GM18951 (cell line): ENCODE measurements around the gene SDHA.
"Not testable (repeated sequence)": the region's sequence is repeated elsewhere in the genome, so short reads cannot be mapped to it uniquely, and the experiment has no call there.

ENCODE experiments used
- POLR2A ChIP-seq: IDR thresholded peaks from 4 replicates; pipeline ENCODE4 v1.6.1; 2011; ENCODE audit warnings: mild to moderate bottlenecking; ENCODE audit not compliant: insufficient read length, insufficient read depth; ENCODE audit errors: extremely low read depth
- in situ Hi-C: fragments of 300-500 bp; cut with MboI; formaldehyde crosslinking; loops from one replicate; pipeline ENCODE4 v1.12.0; 2022; ENCODE audit warnings: low sequenced_read_pairs, mixed read lengths, inconsistent platforms; ENCODE audit not compliant: unreplicated experiment

SDHA gene

GRCh38 chr5:257148-257547, 39.0 kb downstream of the SDHA start:
- no peak for TF ChIP-seq POLR2A
- in situ Hi-C loops: no loop called here

- in situ Hi-C loops: loop anchor here (5.0 kb wide), 1 partner anchor 1304 kb away; no protein-coding TSS in a partner anchor
These were observed 45.3 kb downstream of the SDHA start for GRCh38 chr5:263275-263974.

- TF ChIP-seq POLR2A: no peak
- in situ Hi-C loops: loop anchor here (5.0 kb wide), 1 partner anchor 1303 kb away; no protein-coding TSS in a partner anchor
These were observed 46.2 kb downstream of the SDHA start for GRCh38 chr5:264338-264737.

GRCh38 chr5:266311-267026, 48.3 kb downstream of the SDHA start:
- in situ Hi-C loops: not testable (repeated sequence)

- in situ Hi-C loops: no loop called here
- no peak for TF ChIP-seq POLR2A
These were observed 49.6 kb downstream of the SDHA start for GRCh38 chr5:267716-268115.

GRCh38 chr5:270340-270739, 52.2 kb downstream of the SDHA start:
- in situ Hi-C loops: no loop called here
- no peak for TF ChIP-seq POLR2A

- in situ Hi-C loops: not testable (repeated sequence)
These were observed 53.7 kb downstream of the SDHA start for GRCh38 chr5:271828-272167.

GRCh38 chr5:273091-273490, 55.0 kb downstream of the SDHA start:
- in situ Hi-C loops: not testable (repeated sequence)

- in situ Hi-C loops: not testable (repeated sequence)
These were observed 55.4 kb downstream of the SDHA start for GRCh38 chr5:273491-273890.

GRCh38 chr5:274346-274745, 56.2 kb downstream of the SDHA start:
- in situ Hi-C loops: not testable (repeated sequence)

GRCh38 chr5:278646-279045, 60.5 kb downstream of the SDHA start:
- no peak for TF ChIP-seq POLR2A
- in situ Hi-C loops: no loop called here

- in situ Hi-C loops: not testable (repeated sequence)
These were observed 61.0 kb downstream of the SDHA start for GRCh38 chr5:279051-279665.

- TF ChIP-seq POLR2A: no peak
- in situ Hi-C loops: no loop called here
These were observed 68.0 kb downstream of the SDHA start for GRCh38 chr5:285991-286557.

GRCh38 chr5:290200-290599, 72.1 kb downstream of the SDHA start:
- in situ Hi-C loops: not testable (repeated sequence)

- in situ Hi-C loops: not testable (repeated sequence)
These were observed 73.2 kb downstream of the SDHA start for GRCh38 chr5:291345-291744.

- in situ Hi-C loops: not testable (repeated sequence)
These were observed 76.7 kb downstream of the SDHA start for GRCh38 chr5:294788-295187.

- in situ Hi-C loops: not testable (repeated sequence)
These were observed 78.1 kb downstream of the SDHA start for GRCh38 chr5:296207-296606.

- in situ Hi-C loops: not testable (repeated sequence)
These were observed 78.8 kb downstream of the SDHA start for GRCh38 chr5:296954-297353.

GRCh38 chr5:297448-297847, 79.3 kb downstream of the SDHA start:
- in situ Hi-C loops: not testable (repeated sequence)

- in situ Hi-C loops: not testable (repeated sequence)
These were observed 80.0 kb downstream of the SDHA start for GRCh38 chr5:297991-298736.
